GM20431 (cell line): ENCODE data around the gene PPBP.
"Not testable (repeated sequence)": the region's sequence is repeated elsewhere in the genome, so short reads cannot be mapped to it uniquely, and the experiment has no call there.

Experiments used
- in situ Hi-C: fragments of 300-500 bp; cut with MseI, MboI; formaldehyde crosslinking; loops from one replicate; pipeline ENCODE4 v1.15.0; 2020; ENCODE audit warnings: low sequenced_read_pairs; ENCODE audit not compliant: unreplicated experiment

The PPBP gene

GRCh38 chr4:73952352-73952751, 35.6 kb downstream of the PPBP start:
- in situ Hi-C loops, result no loop called here

- in situ Hi-C loops, result not testable (repeated sequence)
Measured at GRCh38 chr4:73950376-73950920, 37.5 kb downstream of the PPBP start.

- in situ Hi-C loops, result no loop called here
Measured at GRCh38 chr4:73948990-73949706, 38.8 kb downstream of the PPBP start.

GRCh38 chr4:73948291-73948690, 39.7 kb downstream of the PPBP start:
- in situ Hi-C loops, result no loop called here

GRCh38 chr4:73947239-73947985, 40.6 kb downstream of the PPBP start:
- in situ Hi-C loops, result no loop called here

- in situ Hi-C loops, result no loop called here
Measured at GRCh38 chr4:73945674-73946449, 42.1 kb downstream of the PPBP start.

- in situ Hi-C loops, result no loop called here
Measured at GRCh38 chr4:73945140-73945539, 42.9 kb downstream of the PPBP start.

- in situ Hi-C loops, result no loop called here
Measured at GRCh38 chr4:73944061-73944875, 43.7 kb downstream of the PPBP start.

- in situ Hi-C loops, result no loop called here
Measured at GRCh38 chr4:73943555-73943954, 44.4 kb downstream of the PPBP start.

GRCh38 chr4:73936969-73937368, 51.0 kb downstream of the PPBP start:
- in situ Hi-C loops, result no loop called here
